OCI-M2 (cell line): ENCODE measurements around the gene PRDM5.

Experiments used
- DNase-seq: peaks from one replicate; lab custom pipeline; 2025; ENCODE audit not compliant: unreplicated experiment; lab: John Stamatoyannopoulos, UW

The PRDM5 gene

GRCh38 chr4:120915336-120915735, 7.2 kb downstream of the PRDM5 start:
- no peak for DNase-seq

- DNase-seq: no peak
Measured at GRCh38 chr4:120903419-120903818, 19.1 kb downstream of the PRDM5 start.

GRCh38 chr4:120902925-120903324, 19.6 kb downstream of the PRDM5 start:
- no peak for DNase-seq

GRCh38 chr4:120901731-120902130, 20.8 kb downstream of the PRDM5 start:
- DNase-seq: no peak

GRCh38 chr4:120897981-120898719, 24.4 kb downstream of the PRDM5 start:
- no peak for DNase-seq

- no peak for DNase-seq
Measured at GRCh38 chr4:120895554-120895953, 27.0 kb downstream of the PRDM5 start.

GRCh38 chr4:120893314-120893713, 29.2 kb downstream of the PRDM5 start:
- no peak for DNase-seq

GRCh38 chr4:120886191-120886590, 36.3 kb downstream of the PRDM5 start:
- no peak for DNase-seq

GRCh38 chr4:120881846-120882245, 40.7 kb downstream of the PRDM5 start:
- no peak for DNase-seq

GRCh38 chr4:120881351-120881750, 41.2 kb downstream of the PRDM5 start:
- no peak for DNase-seq

- DNase-seq: no peak
Measured at GRCh38 chr4:120877021-120877420, 45.5 kb downstream of the PRDM5 start.

GRCh38 chr4:120874792-120875774, 47.4 kb downstream of the PRDM5 start:
- no peak for DNase-seq

- DNase-seq: no peak
Measured at GRCh38 chr4:120873554-120873953, 49.0 kb downstream of the PRDM5 start.

GRCh38 chr4:120871173-120871572, 51.4 kb downstream of the PRDM5 start:
- DNase-seq: no peak

- DNase-seq: no peak
Measured at GRCh38 chr4:120870279-120870673, 52.2 kb downstream of the PRDM5 start.

- no peak for DNase-seq
Measured at GRCh38 chr4:120869613-120870278, 52.8 kb downstream of the PRDM5 start.

- no peak for DNase-seq
Measured at GRCh38 chr4:120867506-120867905, 55.0 kb downstream of the PRDM5 start.

GRCh38 chr4:120865985-120866384, 56.5 kb downstream of the PRDM5 start:
- no peak for DNase-seq

GRCh38 chr4:120864969-120865368, 57.6 kb downstream of the PRDM5 start:
- no peak for DNase-seq

GRCh38 chr4:120862432-120862831, 60.1 kb downstream of the PRDM5 start:
- DNase-seq: no peak

GRCh38 chr4:120861852-120862251, 60.7 kb downstream of the PRDM5 start:
- no peak for DNase-seq
